GM21381 (cell line): Measurements from ENCODE around the gene CLEC18A.
"Not testable (repeated sequence)": the region's sequence is repeated elsewhere in the genome, so short reads cannot be mapped to it uniquely, and the experiment has no call there.

Source experiments
- ATAC-seq: cut with Tn5 transposase; IDR thresholded peaks from one replicate; pipeline ENCODE4 v1.9.1; 2021; ENCODE audit warnings: mild to moderate bottlenecking, moderate library complexity; ENCODE audit not compliant: unreplicated experiment

Gene CLEC18A

DNA sequence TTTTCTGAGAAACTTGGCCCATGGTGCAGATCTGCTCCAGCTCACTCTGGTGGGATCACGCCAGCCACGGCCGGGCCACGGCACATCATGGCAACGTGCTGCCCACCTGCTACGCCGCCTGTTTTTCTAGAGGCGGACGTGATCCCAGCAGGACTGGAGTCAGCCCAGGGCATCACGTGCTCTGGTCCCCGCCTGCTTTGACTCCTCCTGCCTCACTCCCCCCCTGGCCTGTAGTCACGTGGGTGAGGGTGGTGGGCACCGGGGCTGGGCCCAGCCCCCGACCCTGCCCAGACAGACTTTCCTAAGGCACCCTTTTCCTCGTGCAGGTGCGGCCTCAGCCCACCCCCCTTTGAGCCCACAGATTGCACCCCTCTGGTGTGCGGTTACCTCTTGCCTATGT is 723 bp upstream of the CLEC18A start:
- ATAC-seq, result not testable (repeated sequence)

DNA sequence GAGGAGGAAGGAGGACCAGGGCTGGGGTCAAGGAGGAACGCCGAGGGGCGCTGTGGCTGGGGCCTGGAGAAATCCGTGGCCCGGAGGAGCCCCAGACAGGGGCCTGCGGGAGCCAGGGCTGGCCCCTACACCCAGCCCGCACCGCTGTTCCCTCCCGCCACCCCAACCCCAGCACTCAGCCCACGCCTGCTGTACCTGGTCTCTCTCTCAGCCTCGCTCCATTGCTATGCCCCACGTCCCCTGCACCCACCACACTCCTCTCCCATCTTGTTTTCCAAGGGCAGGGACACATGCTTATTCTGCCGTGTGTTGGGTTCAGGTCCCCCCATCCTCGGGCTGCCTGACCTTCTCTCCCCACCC is 518 bp downstream of the CLEC18A start:
- ATAC-seq, result not testable (repeated sequence)

DNA sequence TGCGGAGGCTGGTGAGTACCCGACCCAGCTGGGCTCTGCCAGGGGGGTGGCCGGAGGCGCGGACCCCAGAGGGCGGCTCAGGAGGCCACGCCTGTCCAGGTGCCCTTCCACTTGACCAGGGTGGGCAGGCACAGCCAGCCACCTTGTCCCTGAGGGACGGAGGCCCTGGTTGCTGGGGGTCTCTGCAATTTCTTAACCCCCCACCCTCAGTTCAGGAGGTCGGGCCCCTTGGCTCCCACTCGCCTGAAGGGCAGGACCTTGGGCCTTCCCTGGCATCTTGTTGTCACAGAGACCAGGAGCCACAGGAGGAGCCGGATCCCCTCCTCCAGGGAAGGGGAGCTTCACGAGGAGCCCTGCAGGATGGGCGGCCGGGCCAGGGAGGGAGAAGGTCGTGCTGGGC is 982 bp downstream of the CLEC18A start:
- not testable (repeated sequence) for ATAC-seq

DNA sequence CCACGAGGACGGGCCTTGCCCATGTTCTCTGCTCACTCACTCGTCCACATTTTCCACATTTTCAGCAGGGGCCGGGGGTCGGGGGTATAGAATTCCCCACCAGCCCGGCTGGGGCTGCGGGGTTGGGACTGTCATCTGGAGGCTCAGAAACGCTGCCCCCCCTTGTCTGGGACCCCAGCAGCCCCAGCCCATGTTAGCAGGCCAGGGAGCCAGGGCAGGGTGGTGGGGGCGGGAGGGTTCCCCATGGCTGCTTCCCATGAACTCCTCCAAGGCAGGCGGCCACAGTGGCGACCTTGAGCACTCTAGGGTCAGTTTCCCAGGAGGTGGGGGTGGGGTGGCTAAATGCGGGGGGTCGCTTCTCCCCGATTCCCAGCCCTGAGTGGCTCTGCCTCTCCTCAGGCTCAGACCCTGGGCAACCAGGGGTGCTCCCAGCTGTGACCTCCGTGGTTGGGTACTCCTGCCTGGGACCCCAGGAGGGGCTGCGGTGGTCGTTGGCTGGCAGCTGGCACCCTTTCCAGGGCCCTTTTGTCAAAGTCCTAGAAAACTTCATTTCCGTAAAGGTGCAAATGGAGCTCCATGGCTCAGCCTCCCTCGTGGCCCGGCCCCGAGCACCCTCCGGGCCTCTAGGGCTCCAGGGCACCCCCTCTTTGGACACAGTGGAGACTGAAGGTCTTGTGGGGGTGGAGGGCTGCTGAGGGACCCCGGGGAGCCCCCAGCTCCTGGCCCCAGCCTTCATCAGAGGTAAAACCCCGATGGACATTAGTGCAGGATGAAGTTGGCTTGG is 1.6 kb downstream of the CLEC18A start:
- ATAC-seq, result not testable (repeated sequence)

DNA sequence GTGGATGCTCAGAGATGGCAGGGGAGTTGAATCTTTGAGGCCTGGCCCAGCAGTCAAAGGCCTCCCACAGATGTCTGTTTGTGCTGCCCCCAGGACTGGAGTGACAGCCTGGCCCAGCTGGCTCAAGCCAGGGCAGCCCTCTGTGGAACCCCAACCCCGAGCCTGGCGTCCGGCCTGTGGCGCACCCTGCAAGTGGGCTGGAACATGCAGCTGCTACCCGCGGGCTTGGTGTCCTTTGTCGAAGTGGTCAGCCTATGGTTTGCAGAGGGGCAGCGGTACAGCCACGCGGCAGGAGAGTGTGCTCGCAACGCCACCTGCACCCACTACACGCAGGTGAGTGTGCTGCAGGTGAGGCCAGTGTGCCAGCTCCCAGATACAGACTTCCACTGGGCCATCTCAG is 3.1 kb downstream of the CLEC18A start:
- not testable (repeated sequence) for ATAC-seq

DNA sequence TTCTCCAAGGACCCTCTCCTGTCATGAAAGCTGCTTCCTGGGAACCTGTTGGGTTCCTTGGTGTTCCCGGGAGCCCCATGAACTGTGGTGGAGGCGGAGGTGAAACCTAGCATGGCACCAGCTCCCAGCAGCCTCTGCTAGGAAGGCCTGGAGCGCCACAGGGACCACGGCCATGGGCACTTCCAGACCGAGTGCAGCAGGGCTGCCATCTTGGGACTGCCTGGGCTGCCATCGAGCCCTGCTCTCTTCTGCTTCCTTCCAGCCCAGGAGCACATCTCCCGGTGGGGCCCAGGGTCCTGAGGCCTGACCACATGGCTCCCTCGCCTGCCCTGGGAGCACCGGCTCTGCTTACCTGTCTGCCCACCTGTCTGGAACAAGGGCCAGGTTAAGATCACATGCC is 12.2 kb downstream of the CLEC18A start:
- not testable (repeated sequence) for ATAC-seq

DNA sequence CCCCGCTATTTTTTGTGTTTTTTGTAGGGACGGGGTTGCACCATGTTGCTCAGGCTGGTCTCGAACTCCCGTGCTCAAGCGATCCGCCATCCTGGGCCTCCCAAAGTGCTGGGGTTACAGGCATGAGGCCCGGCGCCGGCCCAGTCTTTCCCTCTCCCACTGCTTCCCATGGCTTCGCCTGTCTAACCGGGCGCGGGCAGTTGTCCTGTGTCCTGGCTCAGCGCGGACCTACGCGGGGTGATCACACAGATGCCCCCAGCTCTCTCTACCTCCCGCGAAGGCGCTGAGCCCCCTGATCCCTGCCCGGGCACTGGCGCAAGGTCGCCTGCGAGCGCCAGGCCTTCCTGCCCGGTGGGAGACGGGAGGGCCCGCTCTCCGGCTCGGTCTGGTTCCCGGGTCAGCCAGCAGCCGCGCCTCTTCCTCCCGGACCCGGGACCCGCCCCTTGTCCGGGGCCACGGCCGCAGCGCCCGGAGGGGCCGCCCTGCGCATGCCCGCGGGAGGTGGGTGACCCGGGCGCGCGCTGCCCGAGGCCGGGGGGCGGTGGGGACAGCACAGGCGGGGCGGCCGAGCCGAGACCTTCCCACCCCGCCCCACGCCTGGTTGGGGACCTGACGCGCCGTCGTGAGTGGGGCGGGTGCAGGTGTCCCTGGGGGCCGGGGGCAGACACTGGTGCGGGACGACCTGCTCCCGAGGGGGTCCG is 14.0 kb downstream of the CLEC18A start:
- not testable (repeated sequence) for ATAC-seq

DNA sequence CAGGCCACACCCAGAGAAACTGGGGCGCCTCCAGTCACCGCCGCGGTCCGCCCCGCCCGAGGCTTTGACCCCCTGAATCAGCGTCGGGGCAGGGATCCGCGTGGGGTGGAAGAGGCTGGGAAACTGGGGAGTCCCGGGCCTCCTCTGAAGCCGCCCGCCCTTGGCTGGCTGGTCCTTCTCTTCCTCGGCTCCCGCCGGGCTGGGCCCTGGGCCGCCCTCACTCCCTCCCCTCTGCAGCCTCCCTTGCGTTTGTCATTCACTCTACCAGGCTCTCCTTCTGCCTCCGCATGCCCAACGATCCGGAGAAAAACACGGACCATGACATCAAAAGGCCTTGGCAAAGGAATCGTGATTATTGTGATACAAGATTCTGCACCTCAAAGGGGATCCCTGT is 14.5 kb downstream of the CLEC18A start:
- ATAC-seq, result not testable (repeated sequence)

DNA sequence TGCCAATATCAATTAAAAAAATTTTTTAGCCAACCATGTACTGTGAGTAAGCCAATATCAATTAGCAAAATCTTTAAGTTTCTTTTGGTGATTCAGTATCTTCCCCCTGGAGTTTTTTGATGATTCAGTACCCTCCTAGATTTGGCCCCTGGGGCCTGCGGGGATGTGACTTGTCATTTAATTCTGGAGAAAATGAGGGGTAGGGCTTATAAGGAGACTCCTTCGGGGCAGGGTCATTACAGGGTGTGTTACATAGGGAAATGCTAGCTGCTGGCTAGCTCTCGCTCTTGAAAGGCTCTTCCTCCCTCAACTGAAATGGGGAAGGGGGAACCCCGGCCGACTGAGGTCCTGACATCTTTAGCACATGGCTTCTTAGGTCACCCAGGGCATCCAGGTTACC is 16.6 kb downstream of the CLEC18A start:
- ATAC-seq, result not testable (repeated sequence)

DNA sequence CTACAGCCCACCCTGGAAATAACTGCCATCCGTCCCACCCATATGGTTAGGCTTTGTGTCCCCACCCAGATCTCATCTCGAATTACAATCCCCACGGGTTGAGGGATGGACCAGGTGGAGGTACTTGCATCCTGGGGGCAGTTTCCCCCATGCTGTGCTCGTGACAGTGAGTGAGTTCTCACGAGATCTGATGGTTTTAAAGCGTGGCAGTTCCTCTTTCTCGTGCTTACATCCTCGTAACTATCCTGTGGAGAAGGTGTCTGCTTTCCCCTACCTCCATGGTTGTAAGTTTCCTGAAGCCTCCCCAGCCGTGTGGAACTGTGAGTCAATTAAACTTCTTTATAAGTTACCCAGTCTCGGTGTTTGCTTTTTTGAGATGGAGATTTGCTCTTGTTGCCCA is 17.0 kb downstream of the CLEC18A start:
- ATAC-seq, result not testable (repeated sequence)

DNA sequence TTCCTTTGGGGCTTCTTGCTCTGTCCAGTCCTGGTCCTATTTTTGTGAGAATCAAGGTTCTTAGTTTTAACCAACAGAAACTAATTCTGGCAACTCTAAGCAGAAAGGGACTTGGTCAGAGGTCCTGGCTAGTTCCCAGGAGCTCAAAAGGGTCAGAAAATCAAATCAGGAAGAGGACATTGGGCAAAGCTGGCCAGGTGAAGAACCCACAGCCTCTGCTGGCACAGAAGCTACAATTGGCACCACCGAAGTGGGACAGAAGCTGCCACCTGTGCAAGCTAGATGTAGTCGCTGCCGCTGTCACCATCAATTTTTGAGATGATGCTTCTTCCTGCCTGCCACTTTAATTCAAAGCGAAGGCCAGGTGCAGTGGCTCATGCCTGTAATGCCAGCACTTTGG is 18.5 kb downstream of the CLEC18A start:
- not testable (repeated sequence) for ATAC-seq

DNA sequence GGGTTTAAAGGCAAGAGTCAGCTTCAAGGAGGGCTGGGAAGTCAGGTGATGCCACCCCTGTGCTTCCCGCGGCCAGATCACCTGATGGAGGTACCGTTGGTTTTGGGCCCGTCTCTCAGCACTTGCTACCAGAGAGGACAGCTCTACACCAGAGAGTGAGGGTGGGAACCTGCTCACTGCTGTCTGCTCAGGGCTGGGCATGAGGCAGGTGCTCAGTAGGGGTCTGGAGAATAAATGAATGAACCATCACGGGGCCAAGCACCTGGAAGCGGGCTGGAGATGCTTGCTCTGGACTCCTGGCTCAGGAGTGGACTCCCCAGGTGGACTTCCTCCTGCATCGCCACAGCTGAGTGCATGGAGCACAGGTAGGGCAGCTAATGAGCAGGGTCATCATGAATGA is 21.0 kb downstream of the CLEC18A start:
- not testable (repeated sequence) for ATAC-seq

DNA sequence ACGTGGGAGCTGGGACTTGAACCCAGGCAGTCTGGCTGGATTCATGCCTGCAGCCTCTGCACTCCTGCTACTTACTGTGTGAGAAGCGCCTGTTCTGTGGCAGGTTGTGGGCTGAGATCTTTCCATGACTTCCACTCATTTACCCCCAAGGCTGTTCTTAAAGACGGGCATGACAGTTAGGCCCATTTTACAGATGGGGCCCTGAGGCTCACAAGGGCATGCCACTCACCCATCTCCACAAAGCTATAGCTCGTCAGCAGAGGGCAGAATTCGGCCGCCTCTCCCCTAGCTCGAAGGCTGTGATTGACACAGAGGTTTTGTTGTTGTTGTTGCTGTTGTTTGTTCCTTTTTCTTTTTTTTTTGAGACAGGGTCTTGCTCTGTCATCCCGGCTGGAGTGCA is 21.8 kb downstream of the CLEC18A start:
- ATAC-seq, result not testable (repeated sequence)

DNA sequence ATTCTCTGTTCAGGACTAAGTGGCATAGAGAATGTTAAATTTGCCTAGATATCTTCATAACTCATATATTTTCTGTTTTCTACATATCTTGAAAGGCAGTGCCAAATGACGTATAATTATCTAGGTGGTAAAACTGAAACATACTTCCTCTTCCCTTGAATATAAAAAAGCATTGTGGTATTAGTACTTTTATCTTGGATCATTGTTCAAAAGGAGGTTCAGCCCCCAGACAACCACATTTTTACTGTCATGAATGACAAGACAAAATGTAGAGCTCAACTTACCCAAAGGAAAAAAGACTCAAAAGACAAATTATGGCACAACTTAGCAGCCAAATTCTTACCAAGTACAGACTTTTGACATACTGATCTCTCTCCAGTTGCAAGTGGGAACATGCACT is 34.1 kb downstream of the CLEC18A start:
- ATAC-seq, result not testable (repeated sequence)

DNA sequence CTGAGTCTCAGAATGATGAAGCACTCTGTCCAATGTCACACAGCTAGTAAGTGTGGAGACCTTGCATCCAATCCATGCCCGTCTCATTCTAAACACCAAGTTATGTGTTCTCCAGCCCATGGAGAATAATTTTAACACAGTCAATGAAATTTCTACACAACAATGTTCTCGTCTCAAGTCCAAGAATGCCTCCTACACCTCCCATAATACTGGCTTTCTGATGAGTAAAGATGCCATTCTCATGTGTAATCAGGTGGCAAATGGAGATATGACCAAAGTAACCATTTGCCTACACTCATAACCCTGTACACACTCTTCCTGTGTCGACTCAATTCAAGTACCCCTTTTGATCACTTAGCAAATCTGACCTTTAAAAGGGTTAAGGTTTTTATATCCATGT is 46.8 kb downstream of the CLEC18A start:
- not testable (repeated sequence) for ATAC-seq

DNA sequence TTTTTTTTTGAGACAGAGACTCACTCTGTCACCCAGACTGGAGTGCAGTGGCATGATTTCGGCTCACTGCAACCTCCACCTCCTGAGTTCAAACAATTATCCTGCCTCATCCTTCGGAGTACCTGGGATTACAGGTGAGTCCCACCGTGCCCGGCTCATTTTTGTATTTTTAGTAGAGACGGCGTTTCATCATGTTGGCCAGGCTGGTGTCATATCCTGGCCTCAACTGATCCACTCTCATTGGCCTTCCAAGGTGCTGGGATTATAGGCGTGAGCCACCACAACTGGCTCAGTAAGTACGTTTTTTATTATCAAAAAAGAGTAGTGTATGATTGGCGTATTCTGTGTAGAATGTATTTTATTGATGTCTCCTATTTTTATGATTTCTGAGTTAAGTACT is 48.7 kb downstream of the CLEC18A start:
- not testable (repeated sequence) for ATAC-seq

DNA sequence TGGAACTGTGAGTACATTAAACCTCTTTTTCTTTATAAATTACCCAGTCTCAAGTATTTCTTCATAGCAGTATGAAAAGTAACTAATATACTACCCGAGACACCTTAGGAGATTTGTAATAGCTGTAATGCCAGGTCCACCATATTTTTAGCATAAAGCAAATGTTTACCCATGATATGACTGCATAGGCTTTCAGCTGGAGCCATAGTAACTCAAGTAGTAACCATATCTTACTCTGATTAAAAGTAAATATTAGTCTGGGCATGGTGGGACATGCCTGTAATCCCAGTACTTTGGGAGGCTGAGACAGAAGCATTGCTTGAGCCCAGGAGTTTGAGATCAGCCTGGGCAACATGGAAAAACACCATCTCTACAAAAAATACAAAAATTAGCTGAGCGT is 52.4 kb downstream of the CLEC18A start:
- ATAC-seq, result not testable (repeated sequence)

DNA sequence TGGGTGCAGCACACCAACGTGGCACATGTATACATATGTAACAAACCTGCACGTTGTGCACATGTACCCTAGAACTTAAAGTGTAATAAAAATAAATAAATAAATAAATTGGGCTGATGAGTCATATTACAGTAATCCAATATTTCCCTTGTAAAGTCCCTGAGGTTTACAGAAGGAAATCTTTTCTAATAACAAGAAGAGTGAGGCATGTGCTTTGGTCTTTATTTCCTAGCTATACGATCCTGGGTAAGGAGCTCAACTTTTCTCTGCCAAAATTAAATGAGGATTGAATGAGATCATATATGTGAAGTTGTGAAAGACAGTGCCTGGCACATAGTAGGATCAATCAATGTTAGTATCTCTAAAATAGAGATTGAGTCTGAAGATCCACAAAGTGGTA is 57.5 kb downstream of the CLEC18A start:
- not testable (repeated sequence) for ATAC-seq

DNA sequence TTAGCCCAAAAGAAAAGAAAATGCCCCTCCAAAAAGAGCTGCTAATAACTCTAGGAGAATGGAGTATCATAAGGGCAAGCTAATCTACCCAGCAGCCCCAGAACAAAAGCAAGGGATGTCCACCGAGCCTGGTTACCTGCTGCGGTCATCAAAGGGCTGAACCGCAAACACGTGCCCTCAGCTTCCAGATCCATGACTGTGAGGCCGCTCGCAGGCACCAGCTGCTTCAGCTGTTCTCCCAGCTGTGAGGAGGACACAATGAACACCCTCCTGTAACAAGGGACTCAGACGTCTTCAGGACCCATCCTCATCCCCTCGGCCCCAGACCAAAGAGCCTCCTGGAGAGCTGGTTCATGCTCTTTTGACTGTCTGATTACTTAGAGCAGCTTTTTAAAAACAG is 59.5 kb downstream of the CLEC18A start:
- not testable (repeated sequence) for ATAC-seq

DNA sequence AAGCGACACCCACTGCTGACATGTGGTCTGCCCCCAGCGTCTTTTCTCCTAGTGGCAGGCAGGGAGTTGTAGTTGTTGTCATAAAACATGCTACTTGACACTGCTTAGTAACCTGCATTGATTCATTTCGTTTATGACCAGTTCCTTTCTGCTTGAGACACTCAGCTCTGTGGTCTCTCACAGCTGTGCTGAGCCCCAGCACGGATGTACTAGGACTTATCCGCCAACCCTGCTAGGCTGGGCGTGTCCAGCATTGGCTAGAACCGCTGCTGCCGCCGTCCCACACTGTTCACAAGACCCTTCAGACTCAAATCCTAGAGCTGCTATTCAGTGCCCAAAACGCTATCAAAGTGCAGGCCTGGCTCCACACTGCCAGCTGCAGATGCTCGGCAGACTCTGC is 60.0 kb downstream of the CLEC18A start:
- not testable (repeated sequence) for ATAC-seq

DNA sequence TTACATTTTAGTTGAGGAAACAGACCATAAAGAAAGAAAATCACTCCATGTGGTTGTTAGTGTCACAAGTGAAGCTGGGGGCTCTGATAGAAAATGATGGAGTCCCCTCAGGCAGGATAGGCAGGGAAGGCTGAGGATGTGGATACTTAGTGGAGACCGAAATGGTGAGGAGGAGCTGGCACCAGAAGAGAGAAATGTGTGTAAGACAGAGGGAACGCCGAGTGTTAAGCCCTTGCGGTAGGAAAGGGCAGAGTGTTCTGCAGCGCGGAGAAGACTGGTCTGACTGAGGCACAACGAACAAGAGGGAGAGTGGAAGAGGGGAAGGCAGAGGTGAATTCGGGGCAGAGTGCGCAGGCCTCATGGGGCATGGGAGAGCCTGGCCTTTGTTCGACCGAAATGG is 61.2 kb downstream of the CLEC18A start:
- ATAC-seq, result not testable (repeated sequence)

DNA sequence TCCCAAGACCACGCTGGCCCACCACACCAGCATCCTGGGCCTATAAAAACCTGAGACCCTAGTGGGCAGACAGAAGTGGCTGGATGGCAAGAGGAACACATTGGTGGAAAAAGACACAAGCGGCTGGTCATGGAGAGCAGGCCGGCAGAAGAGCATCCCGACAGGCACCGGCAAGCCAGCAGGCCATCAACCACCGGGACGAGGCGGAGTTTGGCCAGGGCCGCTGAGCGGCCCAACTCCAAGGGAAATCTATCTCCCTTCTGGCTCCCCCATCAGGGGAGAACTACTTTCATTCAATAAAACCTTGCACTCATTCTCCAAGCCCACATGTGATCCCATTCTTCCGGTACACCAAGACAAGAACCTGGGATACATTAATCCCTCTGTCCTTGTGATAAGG is 61.8 kb downstream of the CLEC18A start:
- ATAC-seq, result not testable (repeated sequence)
